PC-3 (cell line): Measurements from ENCODE around the gene OGFOD3. TPM values are rescaled to one million over a fixed set of nuclear protein-coding genes. Genes with fewer than 3 reads are reported as not detected.
A peak's percentile ranks its signal among the peaks of the same experiment; 100 is the strongest.

ENCODE experiments used
- ATAC-seq: fragments of 200-7000 bp; cut with Tn5 transposase; 2 replicates; pipeline ENCODE4 v1.9.1; 2020; ENCODE audit warnings: mild to moderate bottlenecking, moderate library complexity
- BruUV-seq: library from RNA; stranded (reverse); fragments of 400-500 nt; replicated peaks from 2 replicates; lab custom pipeline; 2021; lab: Mats Ljungman, UMichigan
- CTCF ChIA-PET: fragments of 300-600 bp; sonication (Branson Sonifier 250); formaldehyde crosslinking; loops from one replicate; lab custom pipeline; 2022; ENCODE audit warnings: antibody characterized with exemption; lab: Charles Lee
- POLR2A ChIA-PET: fragments of 300-600 bp; sonication (Branson Sonifier 250); formaldehyde crosslinking; loops from one replicate; lab custom pipeline; 2022; ENCODE audit warnings: antibody characterized with exemption; ENCODE audit not compliant: unreplicated experiment; lab: Charles Lee
- DNase-seq: peaks from one replicate; pipeline ENCODE4 v3.0.0-alpha.2; 2015
- H2AFZ ChIP-seq: fragments of 300-600 bp; sonication (generic); 2 replicates; pipeline ENCODE4 v1.6.0; 2016; ENCODE audit warnings: antibody characterized with exemption, low read length
- H3F3A ChIP-seq: fragments of 300-600 bp; sonication (generic); one replicate; pipeline ENCODE4 v1.6.0; 2017; ENCODE audit warnings: antibody characterized with exemption, low read length, control low read depth, mild to moderate bottlenecking; ENCODE audit not compliant: unreplicated experiment
- H3K27ac ChIP-seq: fragments of 300-600 bp; sonication (generic); 2 replicates; pipeline ENCODE4 v1.5.1; 2016; ENCODE audit warnings: mild to moderate bottlenecking, low read length
- H3K27me3 ChIP-seq: fragments of 300-600 bp; sonication (generic); 2 replicates; pipeline ENCODE4 v1.6.1; 2016; ENCODE audit warnings: low read length, mixed read lengths
- H3K36me3 ChIP-seq: fragments of 300-600 bp; sonication (generic); 2 replicates; pipeline ENCODE4 v1.6.1; 2016; ENCODE audit warnings: low read depth, mixed run types, low read length, mixed read lengths
- H3K4me1 ChIP-seq: fragments of 300-600 bp; sonication (generic); 2 replicates; pipeline ENCODE4 v1.5.1; 2016; ENCODE audit warnings: low read length; ENCODE audit not compliant: insufficient read depth
- H3K4me2 ChIP-seq: fragments of 300-600 bp; sonication (generic); 2 replicates; pipeline ENCODE4 v1.6.0; 2016; ENCODE audit warnings: low read length
- H3K4me3 ChIP-seq: fragments of 300-600 bp; sonication (generic); 2 replicates; pipeline ENCODE4 v1.5.1; 2016; ENCODE audit warnings: mild to moderate bottlenecking, low read length, mixed read lengths
- H3K79me2 ChIP-seq: fragments of 300-600 bp; sonication (generic); 2 replicates; pipeline ENCODE4 v1.6.1; 2017; ENCODE audit warnings: low read length, mixed read lengths
- H3K9ac ChIP-seq: fragments of 300-600 bp; sonication (generic); 2 replicates; pipeline ENCODE4 v1.6.0; 2016; ENCODE audit warnings: mild to moderate bottlenecking, low read length
- H3K9me2 ChIP-seq: fragments of 300-600 bp; sonication (generic); replicated peaks from 2 replicates; pipeline ENCODE4 v1.6.1; 2016; ENCODE audit warnings: mixed run types, low read length, mixed read lengths
- H3K9me3 ChIP-seq: fragments of 300-600 bp; sonication (generic); 2 replicates; pipeline ENCODE4 v1.6.1; 2016; ENCODE audit warnings: low read length, mixed read lengths
- H4K20me1 ChIP-seq: fragments of 300-600 bp; sonication (generic); 2 replicates; pipeline ENCODE4 v1.6.1; 2016; ENCODE audit warnings: low read length, mixed read lengths
- EZH2 ChIP-seq: fragments of 300-600 bp; sonication (generic); IDR thresholded peaks from one replicate; pipeline ENCODE4 v1.6.1; 2017; ENCODE audit warnings: antibody characterized with exemption, mild to moderate bottlenecking, low read length; ENCODE audit not compliant: unreplicated experiment
- EZH2phosphoT487 ChIP-seq: fragments of 300-600 bp; sonication (generic); IDR thresholded peaks from 2 replicates; pipeline ENCODE4 v1.6.1; 2018; ENCODE audit warnings: mild to moderate bottlenecking, antibody characterized with exemption, low read length, borderline replicate concordance
- intact Hi-C: fragments of 100-400 bp; cut with micrococcal nuclease; formaldehyde crosslinking; loops from 2 replicates; pipeline ENCODE4 v1.9.0; 2023
- total RNA-seq: library from RNA; depleted of rRNA; stranded (reverse); fragments of >200 nt; gene quantifications from 2 replicates; pipeline ENCODE4 v1.2.3, GENCODE V29; 2014
- TF ChIP-seq, protein P1 (sequence below): fragments of 300-600 bp; sonication (generic); conservative IDR thresholded peaks from 2 replicates; pipeline ENCODE4 v1.5.1; 2017; ENCODE audit warnings: antibody characterized with exemption, low read depth, mild to moderate bottlenecking, low read length

The OGFOD3 gene
- total RNA-seq, 1 experiment from 2014 or later, result 56.1 TPM

DNA sequence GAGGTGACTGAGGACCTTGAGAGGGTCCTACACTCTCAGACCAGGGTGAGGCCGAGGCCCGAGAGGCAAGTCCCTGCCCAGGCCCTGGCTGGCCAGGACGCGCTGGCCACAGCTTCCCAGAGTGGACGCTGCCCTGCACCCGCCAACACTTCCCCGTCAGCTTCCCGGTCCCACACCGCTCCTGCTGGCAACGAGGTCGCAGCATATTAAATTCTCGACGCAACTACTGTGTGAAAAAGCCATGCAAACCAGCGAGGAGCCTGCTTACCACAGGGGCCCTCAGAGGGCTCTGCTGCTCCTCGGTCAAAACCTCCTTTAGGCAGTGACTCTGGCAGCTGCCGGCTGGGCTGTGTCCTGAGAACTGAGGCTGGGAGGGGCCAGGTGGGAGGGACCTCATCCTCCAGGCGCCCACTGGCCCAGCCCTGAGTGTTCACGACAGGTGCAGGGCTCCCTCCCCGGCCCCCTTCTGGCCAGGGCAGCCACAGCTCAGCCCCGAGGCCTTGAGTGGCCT, 61.5 kb downstream of the OGFOD3 start:
- Histone ChIP-seq H3K4me3 (no peak overlapping the region), H3K27ac (no peak overlapping the region), H3K9me3 (no peaks in the 10 kb centered on the region), H3F3A (no peaks in the 10 kb centered on the region), H3K9me2 (no peaks in the 10 kb centered on the region), H2AFZ (no peak overlapping the region), H3K4me2 (no peak overlapping the region), H4K20me1 (no peaks in the 10 kb centered on the region), H3K79me2 (no peaks in the 10 kb centered on the region), H3K36me3 (no peaks in the 10 kb centered on the region), H3K4me1 (peaks cover 11% of the 10 kb centered on the region), H3K27me3 (no peaks in the 10 kb centered on the region), H3K9ac (no peak overlapping the region)
- CTCF ChIA-PET, result interaction anchor here (0.6 kb wide), 1 partner anchor 16 kb away, joined by 3 read pairs; no protein-coding TSS in a partner anchor
- DNase-seq (no peak), ATAC-seq (no peak)
- TF ChIP-seq EZH2phosphoT487, result no peak
- no TSS peak for BruUV-seq
- intact Hi-C loops, result loop anchor here (10.0 kb wide), 2 partner anchors 98 to 168 kb away; partner anchors contain the start of genes CYBC1 and NARF
- POLR2A ChIA-PET, result no interaction called here

DNA sequence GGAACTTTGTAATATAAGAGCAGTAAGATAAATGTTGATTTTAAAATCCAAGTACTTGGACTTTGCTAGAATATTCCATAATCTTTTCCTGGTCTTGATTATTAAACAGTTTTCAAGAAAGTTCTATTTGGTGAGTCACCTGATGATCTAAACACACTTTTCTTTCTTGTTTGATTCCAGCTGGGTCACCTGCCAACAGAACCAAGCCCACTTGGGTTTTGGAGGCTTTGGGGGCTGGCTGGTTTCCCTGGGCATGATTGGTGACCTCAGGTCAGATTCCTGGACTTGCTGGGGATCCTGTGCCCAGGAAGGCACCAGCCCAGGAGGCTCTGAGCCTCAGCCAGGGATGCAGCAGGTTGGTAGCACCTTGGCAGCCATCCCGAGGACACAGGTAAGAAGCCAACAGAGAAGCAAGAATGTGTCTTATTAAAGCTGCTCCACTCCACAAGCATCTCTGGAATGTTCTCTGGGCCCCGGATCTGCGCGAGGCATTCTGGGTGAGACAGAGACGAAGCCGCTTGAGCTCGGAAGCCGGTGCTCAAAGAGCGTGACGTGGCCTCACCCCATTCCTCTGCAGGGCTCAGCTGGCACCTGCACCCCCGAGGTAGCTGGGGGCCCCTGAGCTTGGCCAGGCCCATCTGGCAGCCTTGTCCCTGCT, 62.5 kb downstream of the OGFOD3 start:
- no peaks in the 10 kb centered on the region for H3K36me3 ChIP-seq
- CTCF ChIA-PET, result no interaction called here
- no peak overlapping the region for H3K9ac ChIP-seq
- H3F3A ChIP-seq, result no peaks in the 10 kb centered on the region
- no peaks in the 10 kb centered on the region for H3K27me3 ChIP-seq
- H2AFZ ChIP-seq, result no peak overlapping the region
- no peaks in the 10 kb centered on the region for H3K9me3 ChIP-seq
- POLR2A ChIA-PET, result no interaction called here
- BruUV-seq, result no TSS peak
- H3K27ac ChIP-seq, result no peak overlapping the region
- H3K79me2 ChIP-seq, result no peaks in the 10 kb centered on the region
- intact Hi-C loops, result loop anchor here (10.0 kb wide), 2 partner anchors 99 to 169 kb away; partner anchors contain the start of genes CYBC1 and NARF
- ATAC-seq, result peak; percentile 51
- H3K9me2 ChIP-seq, result no peaks in the 10 kb centered on the region
- DNase-seq, result peak; percentile 60
- peaks cover 11% of the 10 kb centered on the region for H3K4me1 ChIP-seq
- TF ChIP-seq EZH2phosphoT487 (no peak), EZH2 (no peak)
- TF ChIP-seq, protein P1, sequence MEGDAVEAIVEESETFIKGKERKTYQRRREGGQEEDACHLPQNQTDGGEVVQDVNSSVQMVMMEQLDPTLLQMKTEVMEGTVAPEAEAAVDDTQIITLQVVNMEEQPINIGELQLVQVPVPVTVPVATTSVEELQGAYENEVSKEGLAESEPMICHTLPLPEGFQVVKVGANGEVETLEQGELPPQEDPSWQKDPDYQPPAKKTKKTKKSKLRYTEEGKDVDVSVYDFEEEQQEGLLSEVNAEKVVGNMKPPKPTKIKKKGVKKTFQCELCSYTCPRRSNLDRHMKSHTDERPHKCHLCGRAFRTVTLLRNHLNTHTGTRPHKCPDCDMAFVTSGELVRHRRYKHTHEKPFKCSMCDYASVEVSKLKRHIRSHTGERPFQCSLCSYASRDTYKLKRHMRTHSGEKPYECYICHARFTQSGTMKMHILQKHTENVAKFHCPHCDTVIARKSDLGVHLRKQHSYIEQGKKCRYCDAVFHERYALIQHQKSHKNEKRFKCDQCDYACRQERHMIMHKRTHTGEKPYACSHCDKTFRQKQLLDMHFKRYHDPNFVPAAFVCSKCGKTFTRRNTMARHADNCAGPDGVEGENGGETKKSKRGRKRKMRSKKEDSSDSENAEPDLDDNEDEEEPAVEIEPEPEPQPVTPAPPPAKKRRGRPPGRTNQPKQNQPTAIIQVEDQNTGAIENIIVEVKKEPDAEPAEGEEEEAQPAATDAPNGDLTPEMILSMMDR, result no peak
- H4K20me1 ChIP-seq, result no peaks in the 10 kb centered on the region
- H3K4me3 ChIP-seq, result no peak overlapping the region
- H3K4me2 ChIP-seq, result no peak overlapping the region

DNA sequence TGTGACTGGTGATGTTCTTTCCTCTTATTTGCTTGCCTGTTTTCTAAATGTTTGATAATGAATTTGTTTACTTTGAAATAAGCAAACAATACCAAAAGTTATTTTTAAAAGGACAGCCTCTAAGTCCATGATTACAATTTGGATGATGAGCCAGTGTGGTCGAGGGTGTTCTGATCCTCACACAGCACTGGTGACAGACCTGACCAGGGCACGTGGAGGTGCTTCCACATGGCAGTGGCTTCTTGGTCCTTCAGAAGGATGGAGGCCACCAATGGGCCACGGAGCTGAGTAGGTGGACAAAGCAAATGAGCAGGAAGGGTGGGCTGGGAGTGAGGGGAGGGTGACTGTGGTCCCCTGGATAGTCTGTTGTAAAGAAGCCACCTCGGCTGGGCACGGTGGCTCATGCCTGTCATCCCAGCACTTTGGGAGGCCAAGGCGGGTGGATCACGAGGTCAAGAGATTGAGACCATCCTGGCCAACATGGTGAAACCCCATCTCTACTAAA, 63.5 kb downstream of the OGFOD3 start:
- H3K9ac ChIP-seq, result no peak overlapping the region
- H2AFZ ChIP-seq, result no peak overlapping the region
- ChIA-PET POLR2A (no interaction called here), CTCF (no interaction called here)
- H3K9me2 ChIP-seq, result no peaks in the 10 kb centered on the region
- DNase-seq (no peak), ATAC-seq (no peak)
- BruUV-seq, result no TSS peak
- no peaks in the 10 kb centered on the region for H3K27me3 ChIP-seq
- intact Hi-C loops, result loop anchor here (5.0 to 10.0 kb wide), 4 partner anchors 57 to 197 kb away; partner anchors contain the start of genes CYBC1 and NARF
- H4K20me1 ChIP-seq, result no peaks in the 10 kb centered on the region
- H3K4me2 ChIP-seq, result no peak overlapping the region
- H3K9me3 ChIP-seq, result no peaks in the 10 kb centered on the region
- TF ChIP-seq EZH2phosphoT487 (no peak), EZH2 (no peak)
- TF ChIP-seq, protein P1, result no peak
- no peak overlapping the region for H3K27ac ChIP-seq
- no peaks in the 10 kb centered on the region for H3K79me2 ChIP-seq
- H3K4me3 ChIP-seq, result no peak overlapping the region
- peaks cover 11% of the 10 kb centered on the region for H3K4me1 ChIP-seq
- H3K36me3 ChIP-seq, result no peaks in the 10 kb centered on the region
- H3F3A ChIP-seq, result no peaks in the 10 kb centered on the region
